HG03460 (cell line): ENCODE measurements around the gene C12orf43.

ENCODE experiments used
- ATAC-seq: cut with Tn5 transposase; IDR thresholded peaks from one replicate; pipeline ENCODE4 v1.9.1; 2021; ENCODE audit not compliant: unreplicated experiment

The C12orf43 gene

GRCh38 chr12:120999191-121000120 is 16.8 kb downstream of the C12orf43 start:
- no peak for ATAC-seq

- no peak for ATAC-seq
Measured at GRCh38 chr12:120998435-120998834, 17.9 kb downstream of the C12orf43 start.

GRCh38 chr12:120997448-120997847 is 18.8 kb downstream of the C12orf43 start:
- ATAC-seq = no peak

GRCh38 chr12:120996133-120996746 is 20.0 kb downstream of the C12orf43 start:
- ATAC-seq = no peak

- ATAC-seq = no peak
Measured at GRCh38 chr12:120994589-120995337, 21.5 kb downstream of the C12orf43 start.

- ATAC-seq = no peak
Measured at GRCh38 chr12:120994059-120994458, 22.2 kb downstream of the C12orf43 start.

- no peak for ATAC-seq
Measured at GRCh38 chr12:120993496-120993895, 22.8 kb downstream of the C12orf43 start.

- no peak for ATAC-seq
Measured at GRCh38 chr12:120992989-120993388, 23.3 kb downstream of the C12orf43 start.

- no peak for ATAC-seq
Measured at GRCh38 chr12:120991965-120992364, 24.3 kb downstream of the C12orf43 start.

GRCh38 chr12:120990487-120991055 is 25.7 kb downstream of the C12orf43 start:
- ATAC-seq = no peak

- ATAC-seq = no peak
Measured at GRCh38 chr12:120989687-120990086, 26.6 kb downstream of the C12orf43 start.

- ATAC-seq = no peak
Measured at GRCh38 chr12:120988658-120989057, 27.6 kb downstream of the C12orf43 start.

- no peak for ATAC-seq
Measured at GRCh38 chr12:120988234-120988633, 28.1 kb downstream of the C12orf43 start.

GRCh38 chr12:120984351-120984898 is 31.9 kb downstream of the C12orf43 start:
- no peak for ATAC-seq

- no peak for ATAC-seq
Measured at GRCh38 chr12:120983759-120984158, 32.5 kb downstream of the C12orf43 start.

GRCh38 chr12:120982659-120983058 is 33.6 kb downstream of the C12orf43 start:
- no peak for ATAC-seq

GRCh38 chr12:120981407-120981941 is 34.8 kb downstream of the C12orf43 start:
- ATAC-seq = no peak

GRCh38 chr12:120980800-120981368 is 35.4 kb downstream of the C12orf43 start:
- no peak for ATAC-seq

- no peak for ATAC-seq
Measured at GRCh38 chr12:120979862-120980696, 36.2 kb downstream of the C12orf43 start.
